ENCODE data around the gene IMMP2L. TPM values are rescaled to one million over a fixed set of nuclear protein-coding genes. Genes with fewer than 3 reads are reported as not detected.

IMMP2L gene
- polyA plus RNA-seq, 1 donor (not counting 4 experiments of a cell fraction or from before 2014, with no cell fraction given): 14.1 TPM

GRCh38 chr7:111531993-111532392 is 30.3 kb downstream of the IMMP2L start:
- Histone ChIP-seq H3K9ac (ENCODE audit: control insufficient read depth, extremely low read depth, insufficient read depth, low read length) (no peak overlapping the region), H3K4me2 (ENCODE audit: control insufficient read depth, extremely low read depth, insufficient read depth, low read depth, low read length) (no peak overlapping the region), H3K4me3 (ENCODE audit: control insufficient read depth in 2 of 3, extremely low read depth in 1 of 3, insufficient read depth in 2 of 3, low read depth in 1 of 3, low read length in 3 of 3) (no peak overlapping the region), H3K79me2 (ENCODE audit: control insufficient read depth, insufficient read depth, low read length) (no peaks in the 10 kb centered on the region), H3K27ac (ENCODE audit: control insufficient read depth, insufficient read depth, low read length) (no peak overlapping the region), H3K4me1 (ENCODE audit: control insufficient read depth, extremely low read depth, insufficient read depth, low read length) (no peaks in the 10 kb centered on the region), H2AFZ (ENCODE audit: control insufficient read depth, low read length) (no peak overlapping the region), H3K27me3 (ENCODE audit: control insufficient read depth, extremely low read depth, insufficient read depth, low read length) (no peaks in the 10 kb centered on the region), H3K9me1 (ENCODE audit: control insufficient read depth, extremely low read depth, insufficient read depth, low read length) (no peaks in the 10 kb centered on the region), H3K36me3 (ENCODE audit: control insufficient read depth in 2 of 2, extremely low read depth in 1 of 2, insufficient read depth in 2 of 2, low read length in 2 of 2) (no peaks in the 10 kb centered on the region), H4K20me1 (ENCODE audit: control insufficient read depth, extremely low read depth, insufficient read depth, low read length) (no peaks in the 10 kb centered on the region), H3K9me3 (ENCODE audit: control insufficient read depth, low read depth, low read length) (no peaks in the 10 kb centered on the region)
- dilution Hi-C loops (cut with MboI; ENCODE audit: extremely low pct_ligation_motif_present, low sequenced_read_pairs): no loop called here
- TF ChIP-seq EZH2 (IDR thresholded peaks at IDR 0.05; ENCODE audit: low read length): no peak
- TF ChIP-seq CTCF (optimal IDR thresholded peaks at IDR 0.05 in 1 of 3, IDR thresholded peaks at IDR 0.05 in 1 of 3, conservative IDR thresholded peaks at IDR 0.05 in 1 of 3; ENCODE audit: extremely low read depth in 1 of 3, insufficient read depth in 2 of 3, low read length in 3 of 3): no peak
- DNase-seq (ENCODE audit: low read depth, low spot score) (no peak), FAIRE-seq (no peak)

- no peaks in the 10 kb centered on the region for H3K4me1 ChIP-seq (ENCODE audit: control insufficient read depth, extremely low read depth, insufficient read depth, low read length)
- H2AFZ ChIP-seq (ENCODE audit: control insufficient read depth, low read length): no peak overlapping the region
- H3K9me1 ChIP-seq (ENCODE audit: control insufficient read depth, extremely low read depth, insufficient read depth, low read length): no peaks in the 10 kb centered on the region
- H4K20me1 ChIP-seq (ENCODE audit: control insufficient read depth, extremely low read depth, insufficient read depth, low read length): no peaks in the 10 kb centered on the region
- DNase-seq (ENCODE audit: low read depth, low spot score) (no peak), FAIRE-seq (no peak)
- dilution Hi-C loops (cut with MboI; ENCODE audit: extremely low pct_ligation_motif_present, low sequenced_read_pairs): no loop called here
- no peak overlapping the region for H3K4me2 ChIP-seq (ENCODE audit: control insufficient read depth, extremely low read depth, insufficient read depth, low read depth, low read length)
- no peak overlapping the region for H3K4me3 ChIP-seq (ENCODE audit: control insufficient read depth in 2 of 3, extremely low read depth in 1 of 3, insufficient read depth in 2 of 3, low read depth in 1 of 3, low read length in 3 of 3)
- H3K79me2 ChIP-seq (ENCODE audit: control insufficient read depth, insufficient read depth, low read length): no peaks in the 10 kb centered on the region
- no peak overlapping the region for H3K27ac ChIP-seq (ENCODE audit: control insufficient read depth, insufficient read depth, low read length)
- H3K9me3 ChIP-seq (ENCODE audit: control insufficient read depth, low read depth, low read length): no peaks in the 10 kb centered on the region
- no peak for TF ChIP-seq EZH2 (IDR thresholded peaks at IDR 0.05; ENCODE audit: low read length)
- TF ChIP-seq CTCF (optimal IDR thresholded peaks at IDR 0.05 in 1 of 3, IDR thresholded peaks at IDR 0.05 in 1 of 3, conservative IDR thresholded peaks at IDR 0.05 in 1 of 3; ENCODE audit: extremely low read depth in 1 of 3, insufficient read depth in 2 of 3, low read length in 3 of 3): no peak
- no peaks in the 10 kb centered on the region for H3K36me3 ChIP-seq (ENCODE audit: control insufficient read depth in 2 of 2, extremely low read depth in 1 of 2, insufficient read depth in 2 of 2, low read length in 2 of 2)
- no peaks in the 10 kb centered on the region for H3K27me3 ChIP-seq (ENCODE audit: control insufficient read depth, extremely low read depth, insufficient read depth, low read length)
- H3K9ac ChIP-seq (ENCODE audit: control insufficient read depth, extremely low read depth, insufficient read depth, low read length): no peak overlapping the region
Measured at GRCh38 chr7:111530356-111530668, 32.0 kb downstream of the IMMP2L start.

Data from keratinocyte (primary cell).